Lung (tissue), 12 donors: ENCODE data around the gene FAM135A. TPM values are rescaled to one million over a fixed set of nuclear protein-coding genes. Genes with fewer than 3 reads are reported as not detected.

Experiments used
- ATAC-seq: fragments of 200-7000 bp; cut with Tn5 transposase; one replicate; pipeline ENCODE4 v1.9.1; 2020; ENCODE audit warnings: moderate number of reproducible peaks; ENCODE audit not compliant: insufficient read depth, low FRiP score
- DNase-seq, 3 donors: peaks; one replicate each; pipeline ENCODE4 v3.0.0-alpha.2; 2013 to 2017
- H3K27ac ChIP-seq, 2 donors: one replicate each; pipeline ENCODE4 v1.5.1; 2013; ENCODE audit warnings: mild to moderate bottlenecking in 2 of 2, moderate library complexity in 2 of 2, control low read depth in 1 of 2, inconsistent platforms in 1 of 2, low read depth in 1 of 2, low read length in 1 of 2
- H3K27me3 ChIP-seq, 3 donors: one replicate each; pipeline ENCODE4 v1.5.1; 2013; ENCODE audit warnings: low read length in 2 of 3; ENCODE audit not compliant: control insufficient read depth in 3 of 3, insufficient read depth in 3 of 3
- H3K36me3 ChIP-seq, 4 donors: one replicate each; pipeline ENCODE4 v1.5.1; 2013; ENCODE audit warnings: low read length in 4 of 4, mild to moderate bottlenecking in 1 of 4, moderate library complexity in 1 of 4; ENCODE audit not compliant: control insufficient read depth in 4 of 4, insufficient read depth in 4 of 4
- H3K4me1 ChIP-seq, 5 donors: one replicate each; pipeline ENCODE4 v1.5.1; 2013; ENCODE audit warnings: low read length in 5 of 5, mild to moderate bottlenecking in 2 of 5, moderate library complexity in 1 of 5; ENCODE audit not compliant: control insufficient read depth in 5 of 5, insufficient read depth in 5 of 5
- H3K4me3 ChIP-seq: one replicate; pipeline ENCODE4 v1.5.1; 2013; ENCODE audit warnings: mild to moderate bottlenecking, control low read depth, moderate library complexity
- H3K9ac ChIP-seq, 2 donors: one replicate each; pipeline ENCODE4 v1.5.1; 2013; ENCODE audit warnings: low read length in 2 of 2, control low read depth in 1 of 2; ENCODE audit not compliant: insufficient read depth in 1 of 2
- H3K9me3 ChIP-seq, 4 donors: one replicate each; pipeline ENCODE4 v1.5.1; 2013; ENCODE audit warnings: low read length in 3 of 4, mild to moderate bottlenecking in 1 of 4, moderate library complexity in 1 of 4; ENCODE audit not compliant: control insufficient read depth in 4 of 4, insufficient read depth in 3 of 4
- WGBS, 2 donors: extraction: QIAGEN DNeasy Blood & Tissue Kit; methylation state at CpG; one replicate each; pipeline ENCODE4 v1.1.7; 2013; 5-methylcytosine and 5-hydroxymethylcytosine counted together
- polyA plus RNA-seq, 2 donors: library from polyadenylated mRNA; stranded (reverse); fragments of 200-250 nt; gene quantifications; one replicate each; pipeline ENCODE4 v1.2.1, GENCODE V29; 2013
- total RNA-seq, 2 donors: library from RNA; depleted of rRNA in 1 of 2; stranded (reverse); fragments of >200 nt in 1 of 2; gene quantifications; one replicate each; pipeline ENCODE4 v1.2.1, GENCODE V29; 2014 to 2021
- TF ChIP-seq, protein P1 (sequence below): IDR thresholded peaks from 2 replicates; pipeline ENCODE4 v1.5.1; 2012; ENCODE audit warnings: mild to moderate bottlenecking; ENCODE audit errors: control extremely low read depth, extremely low read depth
- donor health status: control.
- donor health status: control.
- donor health status: Bipolar disorder and iron deficiency.
- donor health status: healthy.
- donor health status: DM: yes; HTN: yes; CAD: no.

FAM135A gene
- total and polyA plus RNA-seq, 4 donors = 8.2 to 62.1 (median 19.5) TPM

DNA sequence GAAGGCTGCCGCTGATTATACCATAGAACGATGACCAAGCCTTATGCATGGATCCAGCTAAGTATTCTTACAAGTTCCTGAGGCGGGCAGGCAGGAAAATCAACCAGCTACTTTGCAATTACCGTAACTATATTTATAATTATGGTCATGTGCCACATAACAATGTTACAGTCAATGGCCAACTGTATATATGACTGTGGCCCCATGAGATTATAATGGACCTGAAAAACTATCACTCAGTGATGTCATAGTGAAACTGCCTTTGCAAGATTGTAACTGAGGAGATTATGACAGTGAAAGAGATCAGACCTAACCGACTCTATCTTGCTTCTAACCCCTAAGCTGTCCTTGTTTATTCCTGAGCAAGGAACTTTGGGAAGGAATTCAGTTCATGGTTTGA, 33.1 kb upstream of the FAM135A start:
- Histone ChIP-seq H3K27ac (no peak overlapping the region), H3K4me1 (no peaks in the 10 kb centered on the region), H3K4me3 (no peak overlapping the region), H3K9ac (no peak overlapping the region), H3K9me3 (no peaks in the 10 kb centered on the region), H3K36me3 (no peaks in the 10 kb centered on the region), H3K27me3 (no peaks in the 10 kb centered on the region)
- ATAC-seq (no peak), DNase-seq (no peak)
- 85 to 92% methylated on average over 5 of the region's 5 CpGs for WGBS, 2 donors
- TF ChIP-seq, protein P1, sequence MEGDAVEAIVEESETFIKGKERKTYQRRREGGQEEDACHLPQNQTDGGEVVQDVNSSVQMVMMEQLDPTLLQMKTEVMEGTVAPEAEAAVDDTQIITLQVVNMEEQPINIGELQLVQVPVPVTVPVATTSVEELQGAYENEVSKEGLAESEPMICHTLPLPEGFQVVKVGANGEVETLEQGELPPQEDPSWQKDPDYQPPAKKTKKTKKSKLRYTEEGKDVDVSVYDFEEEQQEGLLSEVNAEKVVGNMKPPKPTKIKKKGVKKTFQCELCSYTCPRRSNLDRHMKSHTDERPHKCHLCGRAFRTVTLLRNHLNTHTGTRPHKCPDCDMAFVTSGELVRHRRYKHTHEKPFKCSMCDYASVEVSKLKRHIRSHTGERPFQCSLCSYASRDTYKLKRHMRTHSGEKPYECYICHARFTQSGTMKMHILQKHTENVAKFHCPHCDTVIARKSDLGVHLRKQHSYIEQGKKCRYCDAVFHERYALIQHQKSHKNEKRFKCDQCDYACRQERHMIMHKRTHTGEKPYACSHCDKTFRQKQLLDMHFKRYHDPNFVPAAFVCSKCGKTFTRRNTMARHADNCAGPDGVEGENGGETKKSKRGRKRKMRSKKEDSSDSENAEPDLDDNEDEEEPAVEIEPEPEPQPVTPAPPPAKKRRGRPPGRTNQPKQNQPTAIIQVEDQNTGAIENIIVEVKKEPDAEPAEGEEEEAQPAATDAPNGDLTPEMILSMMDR = no peak

DNA sequence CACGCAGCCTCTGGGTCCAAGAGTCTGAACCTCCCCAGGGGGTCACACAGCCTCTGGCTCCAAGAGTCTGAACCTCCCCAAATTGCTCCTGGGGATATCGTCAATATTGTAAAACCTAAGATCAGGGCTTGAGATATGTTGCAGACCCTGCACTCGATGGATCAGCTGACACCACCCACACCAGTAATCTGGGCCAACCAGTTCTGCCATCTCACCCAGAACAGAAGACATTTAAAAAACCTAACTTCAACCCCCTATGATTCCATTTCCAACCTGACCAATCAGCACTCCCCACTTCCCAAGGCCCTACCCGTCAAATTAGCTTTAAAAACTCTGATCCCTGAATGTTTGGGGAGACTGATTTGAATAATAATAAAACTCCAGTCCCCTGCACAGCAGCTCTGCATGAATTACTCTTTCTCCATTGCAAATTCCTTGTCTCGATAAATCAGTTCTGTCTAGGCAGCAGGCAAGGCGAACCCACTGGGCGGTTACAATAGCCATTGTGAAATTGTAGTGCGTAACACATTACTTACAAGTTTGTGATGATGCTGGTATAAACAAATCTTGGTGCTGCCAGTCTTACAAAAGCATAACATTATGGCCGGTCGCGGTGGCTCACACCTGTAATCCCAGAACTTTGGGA, 32.4 kb upstream of the FAM135A start:
- no peak overlapping the region for H3K4me3 ChIP-seq
- TF ChIP-seq, protein P1 = no peak
- no peaks in the 10 kb centered on the region for H3K36me3 ChIP-seq
- no peaks in the 10 kb centered on the region for H3K4me1 ChIP-seq
- no peaks in the 10 kb centered on the region for H3K27me3 ChIP-seq
- 94 to 98% methylated on average over 11 of the region's 11 CpGs for WGBS, 2 donors
- H3K9ac ChIP-seq = no peak overlapping the region
- DNase-seq = no peak
- ATAC-seq = no peak
- H3K27ac ChIP-seq = no peak overlapping the region
- no peaks in the 10 kb centered on the region for H3K9me3 ChIP-seq

DNA sequence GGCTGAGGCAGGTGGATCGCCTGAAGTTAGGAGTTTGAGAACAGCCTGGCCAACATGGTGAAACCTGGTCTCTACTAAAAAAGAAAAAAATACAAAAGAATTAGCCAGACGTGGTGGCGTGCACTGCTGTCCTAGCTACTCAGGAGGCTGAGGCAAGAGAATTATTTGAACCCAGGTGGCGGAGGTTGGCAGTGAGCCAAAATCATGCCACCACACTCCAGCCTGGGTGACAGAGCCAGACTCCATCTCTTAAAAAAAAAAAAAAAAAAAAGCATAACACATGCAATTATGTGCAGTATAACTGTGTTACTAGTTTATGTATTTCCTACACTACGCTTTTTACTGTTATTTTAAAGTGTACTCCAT, 31.9 kb upstream of the FAM135A start:
- DNase-seq (no peak), ATAC-seq (no peak)
- Histone ChIP-seq H3K27ac (no peak overlapping the region), H3K36me3 (no peaks in the 10 kb centered on the region), H3K9me3 (no peaks in the 10 kb centered on the region), H3K9ac (no peak overlapping the region), H3K27me3 (no peaks in the 10 kb centered on the region), H3K4me3 (no peak overlapping the region), H3K4me1 (no peaks in the 10 kb centered on the region)
- WGBS, 2 donors = 89 to 90% methylated on average over 5 of the region's 5 CpGs
- TF ChIP-seq, protein P1 = no peak

DNA sequence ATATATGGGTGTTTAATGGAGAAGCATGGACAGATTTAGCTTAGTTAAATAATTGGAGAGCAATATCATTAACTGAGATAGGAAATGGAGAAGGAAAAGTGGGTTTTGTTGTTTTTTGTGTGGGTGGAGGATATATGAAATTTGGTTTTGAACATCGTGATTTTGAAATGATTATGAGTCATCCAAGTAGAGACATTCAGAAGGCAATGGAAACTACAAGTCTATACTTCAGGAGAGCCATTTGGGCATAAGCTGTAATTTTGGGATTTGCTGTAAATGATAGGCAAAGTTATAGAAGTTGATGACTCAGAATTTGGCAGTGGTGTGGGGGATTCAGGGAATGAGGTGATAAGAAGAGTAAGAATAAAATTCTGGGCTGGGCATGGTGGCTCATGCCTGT, 27.4 kb upstream of the FAM135A start:
- ATAC-seq (no peak), DNase-seq (no peak)
- Histone ChIP-seq H3K27me3 (peaks cover 0 to 2% (median 0%) of the 10 kb centered on the region in 3 donors), H3K4me3 (no peak overlapping the region), H3K4me1 (no peaks in the 10 kb centered on the region), H3K9ac (no peak overlapping the region), H3K36me3 (no peaks in the 10 kb centered on the region), H3K27ac (no peak overlapping the region), H3K9me3 (no peaks in the 10 kb centered on the region)
- TF ChIP-seq, protein P1 = no peak
- WGBS, 2 donors = 71 to 75% methylated on average over 1 of the region's 1 CpG
